ENCODE measurements around the gene SVOPL. TPM values are rescaled to one million over a fixed set of nuclear protein-coding genes. Genes with fewer than 3 reads are reported as not detected.

SVOPL gene
- total and polyA plus RNA-seq, 10 of the 15 experiments (the other 5 are each of a cell fraction or from before 2014, with no cell fraction given) = 0.15 TPM; not detected in 9

DNA sequence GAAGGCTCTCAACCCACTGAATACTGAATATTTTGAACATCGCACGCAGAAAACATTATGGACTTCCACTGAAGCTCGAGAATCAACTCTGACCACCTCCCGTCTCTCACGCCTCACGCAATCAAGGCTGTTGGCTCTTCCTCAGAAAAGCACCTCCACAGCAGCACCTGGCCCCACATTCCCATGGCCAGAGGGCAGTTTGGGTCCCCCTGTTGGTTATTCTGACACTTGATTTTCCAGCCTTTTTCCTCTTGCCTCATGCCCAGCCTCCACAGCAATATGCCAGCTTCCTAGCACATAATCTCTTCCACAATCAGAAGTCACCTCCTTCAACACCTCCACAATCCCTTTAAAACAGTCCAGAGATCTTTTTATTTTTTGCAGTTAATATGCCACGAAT, 55.9 kb downstream of the SVOPL start:
- 76% methylated on average over 7 of the region's 7 CpGs for WGBS (ENCODE audit: insufficient coverage, insufficient replicate concordance, low lambda C conversion rate, missing lambda C conversion rate)
- intact Hi-C loops (cut with micrococcal nuclease; ENCODE audit: unreplicated experiment) = no loop called here

More for the DNA sequence above, 55.9 kb downstream of the SVOPL start:
- ATAC-seq = no peak
- no peaks in the 10 kb centered on the region for H4K20me1 ChIP-seq (ENCODE audit: control insufficient read depth, insufficient read depth)
- H3K27ac ChIP-seq (ENCODE audit: control insufficient read depth, insufficient read depth) = no peak overlapping the region
- no peak overlapping the region for H3K9ac ChIP-seq (ENCODE audit: control insufficient read depth, insufficient read depth, low read length)
- DNase-seq (ENCODE audit: low read depth, low spot score) = no peak
- H3K79me2 ChIP-seq (ENCODE audit: control insufficient read depth, insufficient read depth, low read length) = no peaks in the 10 kb centered on the region
- POLR2A ChIA-PET = no interaction called here
- H3K4me3 ChIP-seq = no peak overlapping the region
- no peaks in the 10 kb centered on the region for H3K27me3 ChIP-seq (replicated peaks in 1 of 2; ENCODE audit: control insufficient read depth in 2 of 2, insufficient read depth in 2 of 2, low read length in 1 of 2)
- BruUV-seq (replicated peaks) = no TSS peak
- H3K4me1 ChIP-seq (ENCODE audit: control insufficient read depth, insufficient read depth, low read length) = no peaks in the 10 kb centered on the region
- no peak for FAIRE-seq
- TF ChIP-seq ZNF207 (IDR thresholded peaks at IDR 0.05; ENCODE audit: borderline replicate concordance) = no peak
- no peak for TF ChIP-seq IKZF1 (conservative IDR thresholded peaks at IDR 0.05)
- TF ChIP-seq BHLHE40 (IDR thresholded peaks at IDR 0.05; ENCODE audit: borderline replicate concordance in 1 of 2, low read depth in 2 of 2, low read length in 1 of 2) = no peak
- TF ChIP-seq NFIC (IDR thresholded peaks at IDR 0.05; ENCODE audit: low read depth, low read length) = no peak
- TF ChIP-seq, protein P1, sequence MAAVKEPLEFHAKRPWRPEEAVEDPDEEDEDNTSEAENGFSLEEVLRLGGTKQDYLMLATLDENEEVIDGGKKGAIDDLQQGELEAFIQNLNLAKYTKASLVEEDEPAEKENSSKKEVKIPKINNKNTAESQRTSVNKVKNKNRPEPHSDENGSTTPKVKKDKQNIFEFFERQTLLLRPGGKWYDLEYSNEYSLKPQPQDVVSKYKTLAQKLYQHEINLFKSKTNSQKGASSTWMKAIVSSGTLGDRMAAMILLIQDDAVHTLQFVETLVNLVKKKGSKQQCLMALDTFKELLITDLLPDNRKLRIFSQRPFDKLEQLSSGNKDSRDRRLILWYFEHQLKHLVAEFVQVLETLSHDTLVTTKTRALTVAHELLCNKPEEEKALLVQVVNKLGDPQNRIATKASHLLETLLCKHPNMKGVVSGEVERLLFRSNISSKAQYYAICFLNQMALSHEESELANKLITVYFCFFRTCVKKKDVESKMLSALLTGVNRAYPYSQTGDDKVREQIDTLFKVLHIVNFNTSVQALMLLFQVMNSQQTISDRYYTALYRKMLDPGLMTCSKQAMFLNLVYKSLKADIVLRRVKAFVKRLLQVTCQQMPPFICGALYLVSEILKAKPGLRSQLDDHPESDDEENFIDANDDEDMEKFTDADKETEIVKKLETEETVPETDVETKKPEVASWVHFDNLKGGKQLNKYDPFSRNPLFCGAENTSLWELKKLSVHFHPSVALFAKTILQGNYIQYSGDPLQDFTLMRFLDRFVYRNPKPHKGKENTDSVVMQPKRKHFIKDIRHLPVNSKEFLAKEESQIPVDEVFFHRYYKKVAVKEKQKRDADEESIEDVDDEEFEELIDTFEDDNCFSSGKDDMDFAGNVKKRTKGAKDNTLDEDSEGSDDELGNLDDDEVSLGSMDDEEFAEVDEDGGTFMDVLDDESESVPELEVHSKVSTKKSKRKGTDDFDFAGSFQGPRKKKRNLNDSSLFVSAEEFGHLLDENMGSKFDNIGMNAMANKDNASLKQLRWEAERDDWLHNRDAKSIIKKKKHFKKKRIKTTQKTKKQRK (IDR thresholded peaks at IDR 0.05; ENCODE audit: low read depth, low read length) = no peak
- TF ChIP-seq ASH2L (IDR thresholded peaks at IDR 0.05; ENCODE audit: borderline replicate concordance, low read depth) = no peak
- no peak for TF ChIP-seq FOS (IDR thresholded peaks at IDR 0.05; ENCODE audit: borderline replicate concordance, extremely low read depth, insufficient read length)
- no peak overlapping the region for H2AFZ ChIP-seq (ENCODE audit: control insufficient read depth, low read depth, low read length)
- in situ Hi-C loops (cut with MboI) = no loop called here
- no peak overlapping the region for H3K4me2 ChIP-seq (ENCODE audit: control insufficient read depth, insufficient read depth)
- no peaks in the 10 kb centered on the region for H3K36me3 ChIP-seq (ENCODE audit: control insufficient read depth in 2 of 2, insufficient read depth in 2 of 2, low read length in 1 of 2)
- SMC1A ChIA-PET (ENCODE audit: uncharacterized antibody, unreplicated experiment) = interaction anchor here (1.4 kb wide), 1 partner anchor 484 kb away, joined by 8 read pairs; no protein-coding TSS in a partner anchor
- no peaks in the 10 kb centered on the region for H3K9me3 ChIP-seq (replicated peaks; ENCODE audit: control insufficient read depth, insufficient read depth, low read length)
- RAD21 ChIA-PET (ENCODE audit: unreplicated experiment) = no interaction called here
- CTCF ChIA-PET = no interaction called here
